ENCODE measurements around the gene TSPAN9. TPM values are rescaled to one million over a fixed set of nuclear protein-coding genes. Genes with fewer than 3 reads are reported as not detected.
A peak's percentile ranks its signal among the peaks of the same experiment; 100 is the strongest.

TSPAN9 gene
- total RNA-seq, 1 donor = 0.54 TPM

DNA sequence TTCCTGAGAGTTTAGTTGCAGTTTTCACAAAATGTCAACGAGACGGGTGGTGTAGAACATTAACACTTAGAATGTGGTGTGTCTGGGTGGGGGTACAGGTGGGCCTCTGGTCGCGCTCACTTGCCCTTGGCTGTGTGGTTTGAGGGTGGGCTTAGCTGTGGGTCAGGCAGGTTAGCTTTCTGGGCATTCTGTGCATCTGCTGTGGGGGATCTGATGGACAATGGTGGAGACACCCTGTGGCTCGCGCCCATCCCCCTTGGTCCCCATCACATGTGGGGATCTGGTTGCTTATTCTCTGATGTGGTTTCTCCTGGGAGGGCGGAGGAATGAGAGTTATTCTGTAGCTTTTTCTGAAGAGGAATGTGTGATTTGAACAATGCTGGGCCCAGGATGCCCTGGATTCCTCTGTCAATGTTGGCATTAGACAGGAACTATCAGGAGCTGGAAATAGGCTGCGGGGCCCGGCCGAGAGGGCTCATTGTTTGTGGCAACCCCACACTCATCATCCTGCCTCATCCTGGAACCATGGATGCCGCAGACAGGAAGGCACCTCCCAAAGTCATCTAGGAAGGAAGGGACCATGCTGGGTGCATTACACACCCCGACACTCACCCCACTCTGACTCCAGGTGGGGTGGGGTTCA lies 101.6 kb downstream of the TSPAN9 start:
- no peak for DNase-seq (ENCODE audit: low read depth in 2 of 3, low spot score in 2 of 3)

DNA sequence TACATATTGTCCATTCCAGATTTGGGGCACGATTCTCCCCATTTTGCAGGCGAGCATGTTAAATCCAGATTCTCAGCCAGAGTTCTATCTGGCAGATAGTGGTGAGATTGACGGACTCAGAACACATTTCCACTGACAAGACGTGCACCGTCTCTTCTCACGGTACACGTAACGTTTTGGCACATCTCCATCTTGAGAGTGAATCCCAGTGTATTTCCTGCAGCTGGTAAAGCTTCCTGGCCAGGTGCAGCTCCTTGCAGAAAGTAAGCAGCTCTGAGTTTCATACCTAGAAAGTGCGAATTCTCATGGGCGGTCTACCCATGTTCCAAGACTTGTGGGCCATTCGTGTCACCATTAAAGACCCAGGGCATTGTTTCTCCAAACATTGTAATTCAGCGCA lies 102.6 kb downstream of the TSPAN9 start:
- no peak for DNase-seq (ENCODE audit: low read depth in 2 of 3, low spot score in 2 of 3)

DNA sequence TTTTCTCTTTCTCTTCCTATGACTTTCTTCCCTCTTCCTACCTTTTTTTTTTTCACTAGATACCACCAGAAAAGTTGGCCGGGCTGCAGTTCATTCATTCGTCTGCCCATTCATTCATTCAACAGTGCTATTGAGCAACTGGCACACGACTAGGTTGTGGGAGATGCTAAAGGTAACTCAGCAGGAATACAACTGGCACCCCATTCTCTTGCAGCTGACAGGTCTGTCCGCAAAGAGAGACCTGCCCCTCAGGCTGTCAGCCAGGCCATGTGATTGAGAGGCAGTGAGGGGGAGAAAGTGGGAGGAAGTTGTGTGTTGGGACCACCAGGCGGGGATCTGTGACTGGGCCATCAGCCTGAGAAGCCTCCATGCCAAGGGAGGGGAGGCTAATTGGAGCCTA lies 105.2 kb downstream of the TSPAN9 start:
- DNase-seq (ENCODE audit: low read depth in 2 of 3, low spot score in 2 of 3) = peak in 2 of 3 donors; percentile 53 to 80

DNA sequence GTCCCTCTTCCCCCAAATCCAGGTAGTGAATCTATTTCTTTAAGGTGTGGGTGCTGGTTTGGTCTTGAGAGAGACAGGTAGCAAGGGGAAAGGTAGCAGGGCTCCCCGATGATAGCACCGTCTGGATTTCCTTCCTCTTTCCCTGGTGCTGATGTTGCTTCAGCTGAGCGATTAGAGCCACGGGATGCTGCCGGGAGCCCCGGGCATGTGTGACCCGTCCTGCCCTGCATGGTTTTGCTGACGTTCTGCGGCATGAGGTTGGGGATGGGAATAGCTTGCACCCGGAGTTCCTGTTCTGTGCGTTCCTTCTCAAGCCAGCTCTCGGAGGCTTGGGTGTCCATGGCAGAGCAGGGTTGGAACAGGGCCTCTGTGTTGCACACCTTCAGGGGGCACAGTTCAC lies 107.3 kb downstream of the TSPAN9 start:
- DNase-seq (ENCODE audit: low read depth in 2 of 3, low spot score in 2 of 3) = no peak

DNA sequence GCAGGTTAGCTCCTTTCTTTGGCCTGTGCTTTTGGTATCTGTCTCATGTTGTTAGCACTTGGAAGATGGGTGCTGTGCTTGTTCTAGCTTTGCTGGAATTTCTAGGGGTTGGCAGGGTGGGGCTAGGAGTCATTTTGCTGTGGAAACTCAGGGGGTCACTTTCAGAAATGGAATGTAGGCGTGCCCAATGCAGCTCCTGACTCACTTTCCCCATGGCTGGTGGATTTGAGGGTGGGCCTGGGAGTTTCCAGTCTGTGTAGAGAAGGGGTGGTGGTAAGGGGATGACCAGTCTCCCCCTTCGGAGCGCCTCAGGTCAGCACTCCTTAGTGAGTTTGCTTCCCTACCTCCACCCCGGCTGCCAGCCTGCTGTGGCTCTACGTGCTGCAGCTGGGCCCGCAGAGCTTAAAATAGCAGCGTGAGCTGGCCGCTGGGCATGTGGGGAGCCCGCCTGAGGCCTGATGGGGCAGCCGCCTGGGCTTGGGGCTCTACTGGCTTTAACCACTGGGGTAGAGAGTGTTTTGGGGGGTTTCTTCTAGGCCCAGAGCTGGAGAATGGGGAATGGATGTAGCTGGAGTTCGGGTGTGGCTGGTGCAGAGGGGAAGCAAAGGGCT lies 108.2 kb downstream of the TSPAN9 start:
- no peak for DNase-seq (ENCODE audit: low read depth in 2 of 3, low spot score in 2 of 3)

DNA sequence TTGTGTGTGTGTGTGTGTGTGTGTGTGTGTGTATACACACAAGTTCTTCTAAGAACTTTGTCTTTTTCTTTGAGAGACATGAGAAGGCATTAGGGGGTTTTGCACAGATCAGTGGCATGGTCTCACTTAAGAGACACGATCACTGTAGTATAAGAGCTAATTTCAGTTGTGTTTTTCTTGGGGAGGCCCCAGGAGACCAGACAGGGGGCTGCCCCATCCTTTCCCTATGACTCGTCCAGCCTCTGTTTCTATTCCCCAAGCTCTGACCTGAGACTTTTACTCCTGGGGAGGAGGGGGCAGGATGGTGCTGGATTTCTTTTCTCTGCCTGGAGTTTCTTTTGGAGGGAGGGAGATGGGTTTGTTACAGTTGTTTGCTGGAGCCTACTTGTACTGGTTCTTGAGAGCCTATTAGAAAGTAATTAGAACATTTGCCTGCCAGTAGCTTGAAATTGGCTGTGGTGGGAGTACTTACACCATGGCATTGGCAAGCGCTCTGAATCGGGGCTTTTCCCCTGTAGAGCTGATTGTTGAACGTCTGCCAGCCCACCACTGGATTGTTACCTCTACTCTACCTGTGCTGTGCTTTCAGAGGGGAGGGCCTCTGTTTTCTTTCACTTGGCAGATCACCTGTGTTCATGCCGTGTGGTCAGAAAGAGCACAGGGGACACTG lies 109.5 kb downstream of the TSPAN9 start:
- no peak for DNase-seq (ENCODE audit: low read depth in 2 of 3, low spot score in 2 of 3)

DNA sequence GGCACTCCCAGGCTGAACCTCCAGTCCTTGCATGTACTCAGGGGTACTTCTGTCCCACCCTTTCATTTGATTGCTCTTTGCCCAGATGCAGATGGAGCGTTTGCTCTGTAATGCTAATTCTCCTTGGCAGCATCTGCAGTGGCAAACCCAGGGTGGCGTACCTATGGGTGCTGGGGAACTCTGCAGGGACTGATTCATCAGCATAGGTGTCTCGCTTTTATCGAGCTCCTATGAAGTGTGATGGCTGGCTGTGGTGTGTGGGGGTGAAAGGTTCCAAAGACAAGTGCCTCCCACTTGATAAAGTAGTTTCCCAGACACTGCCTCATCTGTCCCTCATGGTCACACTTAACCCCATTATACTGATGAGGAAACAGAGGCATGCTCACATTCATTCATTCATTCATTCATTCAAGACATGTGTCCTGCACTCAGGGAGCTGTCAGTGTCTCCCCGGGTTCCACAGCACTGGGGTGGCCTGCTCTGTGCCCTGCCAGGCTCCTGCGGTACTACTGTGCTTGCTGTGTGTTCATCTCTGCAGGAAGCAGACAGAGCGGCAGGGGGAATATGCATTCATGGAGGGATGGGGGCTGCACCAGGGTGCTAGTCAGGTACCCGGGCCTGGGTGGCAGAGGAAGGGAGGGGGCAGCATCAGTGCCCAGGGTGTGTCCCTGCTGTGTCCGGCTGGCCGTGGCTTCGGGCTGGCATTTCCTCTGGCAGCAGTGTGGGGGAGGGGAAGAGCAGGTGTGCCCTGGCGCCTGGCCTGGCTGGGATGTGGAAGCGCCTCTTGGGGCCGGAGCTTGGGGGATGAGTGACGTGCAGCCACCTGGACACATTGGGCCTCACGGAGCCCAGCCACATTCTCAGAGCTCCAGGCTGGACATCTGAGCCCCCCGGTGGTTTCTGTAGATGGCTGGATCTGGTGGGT lies 110.9 kb downstream of the TSPAN9 start:
- DNase-seq (ENCODE audit: low read depth in 2 of 3, low spot score in 2 of 3) = no peak

DNA sequence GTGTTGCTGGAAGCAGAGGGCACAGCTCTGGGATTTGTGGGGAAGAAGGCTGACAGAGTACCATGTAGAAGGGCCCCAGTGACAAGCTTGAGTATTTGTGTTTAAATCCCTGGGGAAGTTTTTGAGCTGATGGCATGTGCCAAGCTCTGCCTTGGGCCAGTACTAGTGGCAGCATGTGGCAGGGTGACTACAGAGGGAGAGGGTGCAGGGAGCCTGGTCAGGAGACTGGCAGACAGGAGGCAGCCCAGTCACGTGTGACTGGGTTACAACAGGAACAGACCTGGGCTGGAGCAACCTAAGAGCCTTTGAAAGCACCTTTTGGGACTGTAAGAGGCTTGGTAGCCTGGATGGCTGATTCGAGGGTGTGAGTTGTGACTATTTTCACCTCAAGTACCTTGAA lies 112.1 kb downstream of the TSPAN9 start:
- DNase-seq (ENCODE audit: low read depth in 2 of 3, low spot score in 2 of 3) = no peak

DNA sequence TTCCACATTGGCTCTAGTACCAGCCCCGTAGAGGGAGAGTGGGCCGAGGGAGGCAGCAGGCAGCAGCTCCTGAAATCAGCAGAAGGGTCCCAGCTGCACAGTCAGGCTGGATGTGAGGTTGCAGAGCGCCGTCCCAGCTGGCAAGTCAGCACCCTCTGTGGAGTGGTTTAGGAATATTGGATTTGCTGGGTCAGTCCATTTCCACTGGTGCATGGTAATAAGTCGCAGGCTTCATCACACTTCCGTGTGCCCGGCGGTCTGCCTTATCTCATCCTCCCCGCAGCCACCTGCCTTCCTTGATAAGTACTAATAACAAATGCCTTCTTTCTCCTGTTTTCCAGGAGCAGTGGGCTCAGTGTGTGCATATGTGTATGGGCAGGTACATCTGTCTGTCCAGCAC lies 112.9 kb downstream of the TSPAN9 start:
- peak in 2 of 3 donors; percentile 49 to 57 for DNase-seq (ENCODE audit: low read depth in 2 of 3, low spot score in 2 of 3)

DNA sequence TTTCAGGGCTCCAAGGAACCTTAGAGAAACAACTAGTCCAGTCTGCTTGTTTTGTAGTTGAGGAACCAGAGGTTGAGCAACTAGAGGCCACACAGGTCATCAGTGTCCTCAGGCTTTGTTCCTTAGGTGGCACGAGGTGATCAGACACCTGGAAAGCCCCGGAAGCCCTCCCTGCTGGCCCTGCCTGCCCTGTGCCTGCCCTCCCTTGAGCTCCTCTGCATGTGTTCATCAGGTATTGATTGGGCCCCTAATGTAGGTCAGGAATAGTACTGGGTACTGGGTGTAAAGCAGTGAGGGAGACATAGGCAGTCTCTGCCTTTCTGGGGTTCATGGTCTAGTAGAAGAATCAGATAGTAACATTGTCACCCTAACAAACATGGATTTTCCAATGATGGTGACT lies 114.3 kb downstream of the TSPAN9 start:
- no peak for DNase-seq (ENCODE audit: low read depth in 2 of 3, low spot score in 2 of 3)

DNA sequence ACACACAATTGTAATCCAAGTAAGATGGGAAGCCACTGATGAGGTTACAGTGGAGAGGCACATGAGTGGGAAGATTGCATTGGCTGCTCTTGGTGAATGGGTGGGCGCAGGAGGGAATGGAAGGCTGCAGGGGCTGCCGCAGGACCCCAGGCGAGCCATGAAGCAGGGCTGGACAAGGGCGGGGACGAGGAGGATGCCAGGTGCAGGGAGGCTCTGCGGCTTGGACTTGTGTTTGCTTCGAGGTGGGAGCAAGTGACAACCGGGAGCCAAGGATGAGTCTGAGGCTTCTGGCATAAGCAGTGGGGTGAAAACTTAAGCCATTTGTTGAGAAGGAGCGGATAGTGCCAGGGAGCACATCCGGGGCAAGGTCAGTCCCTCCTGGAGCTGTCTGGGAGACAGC lies 115.0 kb downstream of the TSPAN9 start:
- no peak for DNase-seq (ENCODE audit: low read depth in 2 of 3, low spot score in 2 of 3)

DNA sequence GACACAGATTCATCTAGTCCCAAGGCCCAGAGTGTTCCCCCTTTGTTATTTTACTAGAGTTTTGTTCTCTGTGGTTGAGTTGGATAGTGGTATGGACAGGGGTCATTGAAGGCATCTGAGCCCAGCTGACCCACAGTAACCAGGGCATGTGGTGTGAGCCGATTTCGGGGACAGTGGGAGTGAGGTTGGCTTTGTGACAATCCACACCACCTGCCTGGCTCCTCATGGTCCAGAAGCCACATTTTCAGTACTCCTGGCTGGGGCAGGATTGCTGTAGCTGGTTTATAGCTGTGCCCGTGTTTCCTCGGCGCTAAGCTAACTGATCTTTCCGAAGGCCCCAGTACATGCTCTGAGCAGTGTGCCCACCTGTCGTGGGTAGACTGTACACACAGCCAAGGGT lies 116.0 kb downstream of the TSPAN9 start:
- DNase-seq (ENCODE audit: low read depth in 2 of 3, low spot score in 2 of 3) = no peak

DNA sequence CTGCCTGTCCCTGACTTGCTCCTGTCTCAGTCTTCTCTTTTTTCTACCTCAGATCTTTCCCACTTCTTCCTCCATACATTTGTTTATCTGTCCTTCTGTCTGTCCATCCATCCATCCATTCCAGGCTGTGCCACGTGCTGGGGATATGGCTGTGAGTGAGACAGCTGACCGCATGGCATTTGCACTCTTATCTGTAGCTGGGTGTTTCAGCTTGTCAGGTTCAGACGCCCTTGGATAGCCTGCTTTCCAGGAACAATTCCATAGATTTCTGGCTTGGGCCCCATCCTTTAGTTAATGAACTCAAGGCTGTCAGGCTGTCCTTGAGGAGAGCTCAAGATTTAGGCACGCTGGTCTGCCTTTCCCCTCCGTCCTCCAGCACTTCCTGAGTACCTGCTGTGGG lies 116.6 kb downstream of the TSPAN9 start:
- DNase-seq (ENCODE audit: low read depth in 2 of 3, low spot score in 2 of 3) = no peak

DNA sequence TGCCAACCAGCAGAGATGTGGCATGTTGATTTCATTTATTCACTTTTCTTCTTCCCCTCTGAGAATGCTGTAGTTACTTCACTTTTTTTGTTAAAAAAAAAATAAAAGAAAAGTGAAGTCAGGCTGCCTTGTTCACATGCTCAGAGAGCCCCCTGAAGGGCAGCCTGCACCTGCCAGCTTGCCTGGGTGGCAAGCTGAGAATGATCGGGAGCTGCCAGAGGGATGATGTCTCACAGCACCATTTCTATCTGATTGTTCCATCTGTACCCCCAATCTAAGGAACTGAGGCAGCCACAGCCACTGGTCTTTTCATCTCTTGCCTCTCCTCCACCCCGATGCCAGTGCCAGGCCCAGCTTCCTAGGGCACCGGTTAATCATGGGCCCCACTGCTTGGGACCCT lies 118.2 kb downstream of the TSPAN9 start:
- DNase-seq (ENCODE audit: low read depth in 2 of 3, low spot score in 2 of 3) = peak in 1 of 3 donors; percentile 59

DNA sequence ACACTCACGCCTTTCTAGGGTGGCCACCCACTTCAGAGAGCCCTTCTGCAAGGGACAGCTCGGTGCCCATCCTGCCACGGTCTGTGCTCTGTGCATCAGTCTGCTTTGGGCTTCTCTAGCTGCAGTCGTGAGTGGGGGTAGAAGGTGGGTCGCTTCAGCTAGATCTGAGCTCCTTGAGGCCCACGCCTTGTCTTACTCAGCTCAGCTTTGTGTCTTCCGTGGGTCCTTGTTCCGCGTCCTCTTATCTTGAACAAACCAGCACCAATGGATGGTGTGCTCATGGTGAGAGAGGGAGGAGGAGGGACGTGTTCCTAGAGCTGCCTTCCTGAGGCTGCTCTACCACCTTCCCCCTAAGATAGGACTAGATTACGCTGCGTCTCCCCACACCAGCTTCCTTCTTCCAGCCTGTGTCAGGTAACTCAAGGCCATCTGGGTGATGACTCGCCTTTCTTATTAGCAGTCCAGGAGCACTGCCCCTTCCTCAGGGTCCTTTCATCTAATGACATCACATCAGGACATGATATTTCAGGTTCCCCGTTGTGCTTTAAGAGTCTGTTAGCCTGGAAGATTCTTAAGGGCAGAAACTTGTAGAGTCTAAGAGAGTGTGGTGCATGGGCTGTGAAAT lies 118.8 kb downstream of the TSPAN9 start:
- peak in 1 of 3 donors; percentile 22 for DNase-seq (ENCODE audit: low read depth in 2 of 3, low spot score in 2 of 3)

DNA sequence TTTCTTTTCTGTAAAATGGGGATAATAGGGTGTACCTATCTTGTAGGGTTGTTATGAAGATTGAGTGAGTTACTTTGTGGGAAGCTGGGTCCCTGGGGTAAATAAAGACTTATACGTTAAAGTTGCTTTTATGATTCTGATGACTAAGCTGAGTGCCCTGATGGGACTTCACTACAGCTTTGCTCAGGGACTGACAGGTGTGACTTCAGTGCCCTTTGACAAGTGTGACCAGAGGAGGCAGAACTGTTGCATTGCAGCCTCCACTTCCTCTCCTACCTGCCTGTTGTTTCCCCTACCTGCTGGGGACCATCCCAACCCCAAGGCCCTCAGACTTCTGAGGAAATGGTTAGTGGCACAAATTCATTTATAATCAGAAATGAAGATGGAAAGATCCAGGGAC lies 119.3 kb downstream of the TSPAN9 start:
- DNase-seq (ENCODE audit: low read depth in 2 of 3, low spot score in 2 of 3) = no peak

DNA sequence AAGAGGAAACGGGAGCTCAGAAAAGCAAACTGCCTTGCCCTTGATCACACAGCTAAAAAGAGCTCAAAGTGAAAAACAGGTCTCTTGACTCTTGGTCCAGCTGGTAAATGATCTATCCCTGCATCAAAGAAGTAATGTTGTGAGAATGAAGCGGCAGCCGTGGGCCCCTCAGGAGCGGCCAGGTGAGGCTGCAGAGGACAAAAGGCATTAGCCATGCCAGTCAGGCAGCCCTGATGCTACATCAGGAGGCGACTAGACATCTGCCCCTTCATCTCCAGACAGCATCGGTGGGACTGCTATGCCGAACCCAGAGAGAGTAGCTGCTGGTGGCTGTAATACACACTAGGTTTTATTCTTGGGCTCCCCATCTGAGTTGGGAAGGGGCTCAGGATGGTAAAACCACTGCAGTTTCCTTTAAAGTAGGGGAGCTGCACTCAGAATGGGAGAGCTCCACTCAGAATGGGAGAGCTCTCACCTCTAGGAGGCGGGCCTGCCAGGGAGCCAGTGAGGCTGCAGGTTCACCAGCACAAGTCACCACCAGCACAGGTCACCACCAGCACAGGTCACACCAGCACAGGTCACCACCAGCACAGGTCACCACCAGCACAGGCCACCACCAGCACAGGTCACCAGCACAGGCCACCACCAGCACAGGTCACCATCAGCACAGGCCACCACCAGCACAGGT lies 120.1 kb downstream of the TSPAN9 start:
- no peak for DNase-seq (ENCODE audit: low read depth in 2 of 3, low spot score in 2 of 3)

DNA sequence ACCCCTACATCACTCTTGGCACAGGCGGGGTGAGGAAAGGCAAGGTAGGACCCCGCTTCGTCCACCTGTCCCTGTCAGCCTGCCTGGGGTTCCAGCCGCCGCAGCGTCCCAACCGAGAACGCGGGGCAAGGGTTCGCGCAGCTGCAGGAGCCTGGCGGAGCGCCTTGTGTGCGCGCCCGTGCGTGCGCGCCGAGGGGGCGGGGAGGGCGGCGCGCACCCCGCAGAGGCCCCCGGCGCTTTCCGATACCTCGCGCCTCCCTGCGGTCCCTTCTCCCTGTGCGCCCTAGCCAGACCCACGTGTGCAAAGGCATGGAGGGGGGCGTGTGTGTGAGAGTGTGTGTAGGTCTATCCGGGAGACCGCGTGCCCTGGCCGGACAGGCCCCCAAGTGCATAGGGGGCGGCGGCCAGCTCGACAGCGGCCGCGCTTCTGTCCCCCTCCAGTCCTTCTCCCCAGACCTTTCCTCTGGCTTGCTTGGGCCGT lies 122.4 kb downstream of the TSPAN9 start:
- DNase-seq (ENCODE audit: low read depth in 2 of 3, low spot score in 2 of 3) = peak in 2 of 3 donors; percentile 28 to 36

DNA sequence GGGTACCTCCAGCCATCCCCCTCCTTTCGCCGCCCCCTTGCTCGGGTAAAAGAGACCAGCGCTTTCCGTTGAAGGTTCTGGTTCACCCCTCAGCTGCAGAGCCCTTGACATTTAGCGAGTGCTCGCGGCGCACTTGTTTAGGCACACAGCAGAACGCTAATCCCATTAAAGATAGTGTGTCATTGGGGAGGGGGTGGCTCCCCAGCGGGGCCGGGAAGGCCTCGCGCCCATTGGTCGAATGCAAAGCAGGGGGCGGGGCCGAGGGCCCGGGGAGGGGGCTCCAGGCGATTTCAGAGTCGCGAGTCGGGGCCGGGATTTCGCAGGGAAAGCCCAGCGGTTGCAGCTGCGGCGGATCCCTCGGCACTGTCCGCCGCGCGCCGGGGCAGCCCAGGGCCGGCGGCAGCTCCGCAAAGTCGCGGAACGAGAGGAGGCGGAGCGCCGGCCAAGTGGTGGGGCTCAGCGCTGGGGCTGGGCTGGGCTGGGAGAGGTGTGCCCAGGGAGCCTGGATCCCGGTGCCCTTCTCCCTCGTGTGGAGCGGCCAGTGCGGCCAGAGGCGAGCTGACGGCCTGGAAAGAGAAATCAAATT lies 122.9 kb downstream of the TSPAN9 start:
- DNase-seq (ENCODE audit: low read depth in 2 of 3, low spot score in 2 of 3) = peak in 1 of 3 donors; percentile 15

DNA sequence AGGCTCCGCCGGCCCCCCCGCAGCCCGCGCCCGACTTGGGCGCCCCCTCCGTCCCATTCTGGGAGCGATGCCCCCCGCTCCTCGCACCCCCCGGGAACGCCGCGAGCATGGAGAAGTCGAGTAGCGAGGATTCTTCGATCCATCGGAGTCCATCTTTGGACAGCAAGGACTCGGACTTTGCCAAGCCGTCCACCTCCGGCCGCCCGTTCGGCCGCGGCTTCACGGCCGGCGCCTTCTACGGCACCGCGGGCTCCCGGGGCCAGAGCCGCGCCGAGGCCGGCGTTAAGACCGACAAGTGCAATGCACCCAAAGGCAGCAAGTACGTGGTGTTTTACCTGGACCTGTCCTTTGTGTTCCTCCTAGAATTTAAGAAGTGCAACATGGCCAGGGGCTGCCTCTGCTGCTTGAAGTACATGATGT lies 123.6 kb downstream of the TSPAN9 start:
- no peak for DNase-seq (ENCODE audit: low read depth in 2 of 3, low spot score in 2 of 3)

All from hematopoietic multipotent progenitor cell (in vitro differentiated cells).